ENCODE measurements around the gene NUCB1. TPM values are rescaled to one million over a fixed set of nuclear protein-coding genes. Genes with fewer than 3 reads are reported as not detected.

Gene NUCB1
- total RNA-seq, 1 donor from 2014 or later = 160 TPM

Other genes starting within 250 kb of the NUCB1 start
- gene NTN5, start 227.3 kb upstream of the NUCB1 start, total RNA-seq = not detected in 2 replicates
- not detected in 2 replicates for gene FUT2, start 204.3 kb upstream of the NUCB1 start, total RNA-seq
- under 0.01 and 0.22 TPM in 2 replicates for gene MAMSTR, start 180.6 kb upstream of the NUCB1 start, total RNA-seq
- gene RASIP1, start 159.7 kb upstream of the NUCB1 start, total RNA-seq = 51.4 and 74.0 TPM in 2 replicates
- gene IZUMO1, start 153.4 kb upstream of the NUCB1 start, total RNA-seq = 0.20 and 0.22 TPM in 2 replicates
- 4.8 and 8.3 TPM in 2 replicates for gene FUT1, start 147.7 kb upstream of the NUCB1 start, total RNA-seq
- under 0.01 TPM in 1 of 2 replicates, not detected in the other for gene FGF21, start 144.8 kb upstream of the NUCB1 start, total RNA-seq
- gene BCAT2, start 89.3 kb upstream of the NUCB1 start, total RNA-seq = 26.2 and 28.3 TPM in 2 replicates
- 0.60 and 2.6 TPM in 2 replicates for gene HSD17B14, start 63.8 kb upstream of the NUCB1 start, total RNA-seq
- gene PLEKHA4, start 31.7 kb upstream of the NUCB1 start, total RNA-seq = 2.4 and 7.1 TPM in 2 replicates
- 21.6 and 63.9 TPM in 2 replicates for gene PPP1R15A, start 27.9 kb upstream of the NUCB1 start, total RNA-seq
- under 0.01 TPM in 2 replicates for gene TULP2, start 1.6 kb upstream of the NUCB1 start, total RNA-seq
- gene DHDH, start 33.4 kb downstream of the NUCB1 start, total RNA-seq = under 0.01 TPM in 1 of 2 replicates, not detected in the other
- gene BAX, start 54.6 kb downstream of the NUCB1 start, total RNA-seq = 96.8 and 101 TPM in 2 replicates
- 928 and 942 TPM in 2 replicates for gene FTL, start 65.0 kb downstream of the NUCB1 start, total RNA-seq
- 11.1 and 14.8 TPM in 2 replicates for gene GYS1, start 93.0 kb downstream of the NUCB1 start, total RNA-seq
- gene RUVBL2, start 93.6 kb downstream of the NUCB1 start, total RNA-seq = 113 and 138 TPM in 2 replicates
- gene LHB, start 116.8 kb downstream of the NUCB1 start, total RNA-seq = not detected in 2 replicates
- not detected in 2 replicates for gene CGB3, start 124.0 kb downstream of the NUCB1 start, total RNA-seq
- not detected in 2 replicates for gene CGB2, start 131.6 kb downstream of the NUCB1 start, total RNA-seq
- not detected in 2 replicates for gene CGB1, start 136.6 kb downstream of the NUCB1 start, total RNA-seq
- gene CGB5, start 143.5 kb downstream of the NUCB1 start, total RNA-seq = not detected in 2 replicates
- gene CGB8, start 148.8 kb downstream of the NUCB1 start, total RNA-seq = not detected in 2 replicates
- 0.22 TPM in 1 of 2 replicates, not detected in the other for gene CGB7, start 157.4 kb downstream of the NUCB1 start, total RNA-seq
- not detected in 2 replicates for gene NTF4, start 164.5 kb downstream of the NUCB1 start, total RNA-seq
- not detected in 2 replicates for gene KCNA7, start 172.4 kb downstream of the NUCB1 start, total RNA-seq
- gene SNRNP70, start 185.1 kb downstream of the NUCB1 start, total RNA-seq = 132 and 137 TPM in 2 replicates
- gene LIN7B, start 214.1 kb downstream of the NUCB1 start, total RNA-seq = 1.6 and 2.2 TPM in 2 replicates
- 0.22 and 0.40 TPM in 2 replicates for gene C19orf73, start 218.8 kb downstream of the NUCB1 start, total RNA-seq
- gene PPFIA3, start 219.2 kb downstream of the NUCB1 start, total RNA-seq = 1.6 and 2.8 TPM in 2 replicates